GM18870 (cell line): Measurements from ENCODE around the gene QPRT.
"Not testable (repeated sequence)": the region's sequence is repeated elsewhere in the genome, so short reads cannot be mapped to it uniquely, and the experiment has no call there.

Experiments used
- ATAC-seq: cut with Tn5 transposase; IDR thresholded peaks from one replicate; pipeline ENCODE4 v1.9.1; 2021; ENCODE audit warnings: moderate library complexity; ENCODE audit not compliant: unreplicated experiment

QPRT gene

DNA sequence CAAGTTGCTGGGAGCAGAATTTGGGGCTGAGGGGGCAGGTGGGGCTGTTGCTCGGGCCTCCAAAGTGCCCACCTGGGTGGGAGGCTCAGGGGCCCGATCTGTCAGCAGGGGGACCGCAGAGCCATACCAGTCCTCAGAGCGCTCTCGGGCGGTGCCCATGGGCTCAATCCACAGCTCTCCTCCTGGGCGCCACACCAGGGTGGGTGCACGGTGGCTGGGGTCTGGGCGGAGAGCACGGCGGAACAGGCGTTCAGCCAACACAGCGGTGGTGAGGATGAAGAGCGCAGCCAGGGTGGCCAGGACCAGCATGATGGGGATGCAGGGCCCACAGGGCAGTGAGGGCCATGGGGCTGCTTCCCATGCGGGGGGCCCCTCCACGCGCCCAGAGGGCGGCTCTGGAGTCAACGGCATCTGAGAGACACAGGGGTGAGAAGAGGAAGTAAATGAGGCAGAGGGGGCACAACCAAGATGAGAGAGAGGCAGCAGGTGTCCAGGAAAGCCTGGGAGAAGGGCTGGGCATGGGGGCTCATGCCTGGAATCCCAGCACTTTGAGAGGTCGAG is 65.6 kb downstream of the QPRT start:
- ATAC-seq = no peak

GRCh38 chr16:29745121-29745852 is 66.3 kb downstream of the QPRT start:
- peak; percentile 26 for ATAC-seq

GRCh38 chr16:29745853-29746345 is 66.9 kb downstream of the QPRT start, which contains the start of gene C16orf54:
Gene C16orf54 (minus strand): TSS chr16:29745990. CDS start chr16:29744951, 1,039 bp downstream.
- ATAC-seq = peak; percentile 59

DNA sequence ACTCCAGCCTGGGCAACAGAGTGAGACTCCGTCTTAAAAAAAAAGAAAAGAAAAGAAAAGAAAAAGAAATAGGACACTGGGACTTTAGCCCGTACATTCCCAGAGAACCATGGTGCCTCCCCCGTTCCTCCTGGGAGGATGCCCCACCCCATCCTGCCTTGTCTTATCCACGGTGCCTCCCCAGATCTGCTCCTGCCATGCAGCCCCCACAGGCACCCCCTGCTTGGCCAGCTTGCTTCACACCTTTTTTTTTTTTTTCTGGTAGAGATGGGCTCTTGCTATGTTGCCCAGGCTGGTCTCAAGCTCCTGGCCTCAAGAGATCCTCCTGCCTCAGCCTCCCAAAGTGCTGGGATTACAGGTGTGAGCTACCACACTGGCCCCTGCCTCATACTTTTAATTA is 67.5 kb downstream of the QPRT start:
- ATAC-seq = not testable (repeated sequence)
